HEK293 (cell line): ENCODE measurements around the gene CLTCL1.
"Not testable (repeated sequence)": the region's sequence is repeated elsewhere in the genome, so short reads cannot be mapped to it uniquely, and the experiment has no call there.

ENCODE experiments used
- CTCF ChIA-PET: fragments of 350-600 bp; formaldehyde crosslinking; extraction: SDS; loops from one replicate; lab custom pipeline; 2021; ENCODE audit warnings: antibody characterized with exemption; lab: Yijun Ruan, JAX
- POLR2A ChIA-PET: fragments of 300-600 bp; formaldehyde crosslinking; extraction: SDS; loops from one replicate; lab custom pipeline; 2020; ENCODE audit warnings: antibody characterized with exemption, inconsistent platforms; lab: Yijun Ruan, JAX
- H3K27ac ChIP-seq: fragments of 200-500 bp; sonication (Bioruptor generic); 2 replicates; pipeline ENCODE4 v1.5.1; 2014; ENCODE audit warnings: low read depth, low read length, control low read depth, inconsistent platforms; ENCODE audit errors: extremely low read depth
- H3K36me3 ChIP-seq, 2 experiments: fragments of 200-500 bp in 1 of 2; sonication (Bioruptor generic) in 1 of 2; 1 replicate in 1 of 2; 2 replicates in 1 of 2; pipeline ENCODE4 v1.5.1; 2014 to 2017; ENCODE audit warnings: inconsistent platforms in 2 of 2, low read length in 2 of 2; ENCODE audit not compliant: control insufficient read depth in 2 of 2, insufficient read depth in 1 of 2
- H3K4me1 ChIP-seq: fragments of 200-500 bp; sonication (Bioruptor generic); 2 replicates; pipeline ENCODE4 v1.5.1; 2014; ENCODE audit warnings: mild to moderate bottlenecking, low read length, inconsistent platforms; ENCODE audit not compliant: control insufficient read depth, insufficient read depth
- H3K4me3 ChIP-seq: 2 replicates; pipeline ENCODE4 v1.5.1; 2011; ENCODE audit warnings: low read depth, mild to moderate bottlenecking, control low read depth, low read length, moderate library complexity
- H3K9me3 ChIP-seq: fragments of 200-500 bp; sonication (Bioruptor generic); 2 replicates; pipeline ENCODE4 v1.5.1; 2014; ENCODE audit warnings: low read depth, low read length, inconsistent platforms; ENCODE audit not compliant: control insufficient read depth, insufficient read depth
- ATF2 ChIP-seq: fragments of 450-650 bp; formaldehyde crosslinking; IDR thresholded peaks from 2 replicates; pipeline ENCODE4 v1.5.1; 2016; ENCODE audit warnings: missing biosample characterization, missing genetic modification characterization, low read depth
- BCL6B ChIP-seq: fragments of 450-650 bp; formaldehyde crosslinking; IDR thresholded peaks from 2 replicates; pipeline ENCODE4 v1.5.1; 2017; ENCODE audit warnings: missing biosample characterization, missing genetic modification characterization
- KLF8 ChIP-seq: fragments of 450-650 bp; formaldehyde crosslinking; IDR thresholded peaks from 2 replicates; pipeline ENCODE4 v1.5.1; 2016; ENCODE audit warnings: missing biosample characterization, missing genetic modification characterization
- ZBTB1 ChIP-seq: fragments of 450-650 bp; formaldehyde crosslinking; IDR thresholded peaks from 2 replicates; pipeline ENCODE4 v1.5.1; 2016; ENCODE audit warnings: missing biosample characterization, missing genetic modification characterization
- ZBTB21 ChIP-seq: fragments of 450-650 bp; formaldehyde crosslinking; IDR thresholded peaks from 2 replicates; pipeline ENCODE4 v1.5.1; 2017; ENCODE audit warnings: missing biosample characterization, missing genetic modification characterization
- ZBTB26 ChIP-seq: fragments of 450-650 bp; formaldehyde crosslinking; optimal IDR thresholded peaks from 2 replicates; pipeline ENCODE3; 2016; ENCODE audit warnings: missing biosample characterization, mild to moderate bottlenecking, missing genetic modification characterization
- ZBTB49 ChIP-seq: fragments of 450-650 bp; formaldehyde crosslinking; IDR thresholded peaks from 2 replicates; pipeline ENCODE4 v1.5.1; 2016; ENCODE audit warnings: missing biosample characterization, missing genetic modification characterization, low read depth
- ZNF114 ChIP-seq: fragments of 450-650 bp; formaldehyde crosslinking; IDR thresholded peaks from 2 replicates; pipeline ENCODE4 v1.5.0; 2017; ENCODE audit warnings: missing biosample characterization, missing genetic modification characterization
- ZNF155 ChIP-seq: fragments of 450-650 bp; formaldehyde crosslinking; IDR thresholded peaks from 2 replicates; pipeline ENCODE4 v1.5.1; 2016; ENCODE audit warnings: missing biosample characterization, missing genetic modification characterization
- ZNF23 ChIP-seq: fragments of 450-650 bp; formaldehyde crosslinking; IDR thresholded peaks from 2 replicates; pipeline ENCODE4 v1.5.1; 2016; ENCODE audit warnings: missing biosample characterization, missing genetic modification characterization, borderline replicate concordance
- ZNF292 ChIP-seq: fragments of 450-650 bp; formaldehyde crosslinking; IDR thresholded peaks from 2 replicates; pipeline ENCODE4 v1.5.1; 2016; ENCODE audit warnings: low read depth, missing biosample characterization, missing genetic modification characterization, borderline replicate concordance
- ZNF335 ChIP-seq: fragments of 450-650 bp; formaldehyde crosslinking; conservative IDR thresholded peaks from 2 replicates; pipeline ENCODE4 v1.5.1; 2016; ENCODE audit warnings: missing biosample characterization, missing genetic modification characterization
- ZNF416 ChIP-seq: fragments of 450-650 bp; formaldehyde crosslinking; IDR thresholded peaks from 2 replicates; pipeline ENCODE4 v1.5.1; 2016; ENCODE audit warnings: missing biosample characterization, missing genetic modification characterization
- ZNF423 ChIP-seq: fragments of 450-650 bp; formaldehyde crosslinking; IDR thresholded peaks from 2 replicates; pipeline ENCODE4 v1.5.1; 2016; ENCODE audit warnings: missing biosample characterization, missing genetic modification characterization
- ZNF473 ChIP-seq: fragments of 450-650 bp; formaldehyde crosslinking; IDR thresholded peaks from 2 replicates; pipeline ENCODE4 v1.5.1; 2017; ENCODE audit warnings: missing biosample characterization, missing genetic modification characterization
- ZNF488 ChIP-seq: fragments of 450-650 bp; formaldehyde crosslinking; IDR thresholded peaks from 2 replicates; pipeline ENCODE4 v1.5.1; 2016; ENCODE audit warnings: missing biosample characterization, missing genetic modification characterization
- ZNF510 ChIP-seq: fragments of 450-650 bp; formaldehyde crosslinking; IDR thresholded peaks from 2 replicates; pipeline ENCODE4 v1.5.1; 2018; ENCODE audit warnings: mild to moderate bottlenecking, missing genetic modification characterization, missing biosample characterization; ENCODE audit not compliant: insufficient replicate concordance
- ZNF530 ChIP-seq: fragments of 450-650 bp; formaldehyde crosslinking; IDR thresholded peaks from 2 replicates; pipeline ENCODE4 v1.5.1; 2016; ENCODE audit warnings: low read depth, missing biosample characterization, missing genetic modification characterization
- ZNF596 ChIP-seq: fragments of 450-650 bp; IDR thresholded peaks from 2 replicates; pipeline ENCODE4 v1.5.0; 2018; ENCODE audit warnings: missing biosample characterization, mild to moderate bottlenecking, missing genetic modification characterization, moderate library complexity
- ZNF658 ChIP-seq: fragments of 450-650 bp; formaldehyde crosslinking; IDR thresholded peaks from 2 replicates; pipeline ENCODE4; 2016; ENCODE audit warnings: missing biosample characterization, missing genetic modification characterization
- ZNF777 ChIP-seq: fragments of 450-650 bp; formaldehyde crosslinking; IDR thresholded peaks from 2 replicates; pipeline ENCODE4 v1.5.1; 2017; ENCODE audit warnings: missing biosample characterization, missing genetic modification characterization, borderline replicate concordance
- ZNF785 ChIP-seq: fragments of 450-650 bp; formaldehyde crosslinking; IDR thresholded peaks from 2 replicates; pipeline ENCODE4 v1.5.1; 2016; ENCODE audit warnings: missing biosample characterization, missing genetic modification characterization
- ZNF843 ChIP-seq: fragments of 450-650 bp; formaldehyde crosslinking; IDR thresholded peaks from 2 replicates; pipeline ENCODE4 v1.5.1; 2016; ENCODE audit warnings: missing biosample characterization, missing genetic modification characterization
- ZSCAN30 ChIP-seq: fragments of 450-650 bp; IDR thresholded peaks from 2 replicates; pipeline ENCODE4 v1.5.1; 2018; ENCODE audit warnings: missing biosample characterization, mild to moderate bottlenecking, missing genetic modification characterization, moderate library complexity

CLTCL1 gene

GRCh38 chr22:19307872-19308271, 16.4 kb upstream of the CLTCL1 start:
- H3K9me3 ChIP-seq, result no peaks in the 10 kb centered on the region
- no peak overlapping the region for H3K4me3 ChIP-seq
- POLR2A ChIA-PET, result no interaction called here
- CTCF ChIA-PET, result interaction anchor here (0.5 kb wide), 1 partner anchor 90 kb away, joined by 3 read pairs; no protein-coding TSS in a partner anchor
- H3K36me3 ChIP-seq, result no peaks in the 10 kb centered on the region
- H3K4me1 ChIP-seq, result no peaks in the 10 kb centered on the region
- H3K27ac ChIP-seq, result no peak overlapping the region
- TF ChIP-seq ZNF23 (no peak), BCL6B (tag by site-specific recombination) (no peak), ZNF488 (tag by site-specific recombination) (no peak), ZNF335 (tag by site-specific recombination) (no peak), ZBTB49 (no peak), ZNF777 (tag by site-specific recombination) (no peak), ZNF658 (tag by site-specific recombination) (no peak), ZBTB1 (tag by site-specific recombination) (no peak), ZNF510 (tag by site-specific recombination) (no peak), ZNF596 (tag by site-specific recombination) (no peak), ATF2 (no peak), ZNF530 (tag by site-specific recombination) (no peak), ZSCAN30 (tag by site-specific recombination) (no peak), ZNF416 (no peak), ZNF292 (no peak), ZNF155 (tag by site-specific recombination) (no peak), ZNF843 (tag by site-specific recombination) (no peak), KLF8 (tag by site-specific recombination) (no peak)

- H3K4me1 ChIP-seq, H3K4me3 ChIP-seq, H3K27ac ChIP-seq, POLR2A ChIA-PET, CTCF ChIA-PET, H3K9me3 ChIP-seq, H3K36me3 ChIP-seq: not testable (repeated sequence)
Measured at GRCh38 chr22:19306535-19306934, 15.0 kb upstream of the CLTCL1 start.

- CTCF ChIA-PET, result no interaction called here
- TF ChIP-seq ZNF114 (tag by site-specific recombination) (no peak), ZBTB26 (tag by site-specific recombination) (no peak), ATF2 (no peak), ZNF423 (tag by site-specific recombination) (no peak), ZNF785 (no peak), ZNF473 (tag by site-specific recombination) (no peak), ZBTB21 (tag by site-specific recombination) (no peak)
Measured at GRCh38 chr22:19304547-19304946, 13.0 kb upstream of the CLTCL1 start.

More at GRCh38 chr22:19304547-19304946, 13.0 kb upstream of the CLTCL1 start:
- H3K9me3 ChIP-seq, result no peaks in the 10 kb centered on the region
- H3K4me3 ChIP-seq, result no peak overlapping the region
- POLR2A ChIA-PET, result no interaction called here
- H3K4me1 ChIP-seq, result no peaks in the 10 kb centered on the region
- no peak overlapping the region for H3K27ac ChIP-seq
- no peaks in the 10 kb centered on the region for H3K36me3 ChIP-seq
